Suppressor macrophage (primary cell): ENCODE results near the gene CXCR3.
A peak's percentile ranks its signal among the peaks of the same experiment; 100 is the strongest.
"Not testable (repeated sequence)": the region's sequence is repeated elsewhere in the genome, so short reads cannot be mapped to it uniquely, and the experiment has no call there.

Source experiments
- DNase-seq, 4 experiments: peaks; one replicate each; pipeline ENCODE4 v3.0.0-alpha.2; 2020 to 2022
- total RNA-seq, 17 experiments: gene quantifications; one replicate each; lab custom pipeline; 2026; ENCODE audit warnings: mixed read lengths in 6 of 17, inconsistent platforms in 3 of 17; lab: John Stamatoyannopoulos, UW

Gene CXCR3
- total RNA-seq: 0 to 0.55 (median 0) reads per million in 17 experiments

- DNase-seq: peak in 2 of 4 experiments; percentile 23
Observed at GRCh38 chrX:71618303-71618721, at the start of gene CXCR3. Gene CXCR3 (minus strand): TSS chrX:71618511. CDS start chrX:71618449, 62 bp downstream.

- no peak for DNase-seq
Observed at GRCh38 chrX:71667328-71668247, 49.3 kb upstream of the CXCR3 start, which contains the start of gene LOC101059915. Gene LOC101059915 (plus strand): TSS chrX:71667546.

DNA sequence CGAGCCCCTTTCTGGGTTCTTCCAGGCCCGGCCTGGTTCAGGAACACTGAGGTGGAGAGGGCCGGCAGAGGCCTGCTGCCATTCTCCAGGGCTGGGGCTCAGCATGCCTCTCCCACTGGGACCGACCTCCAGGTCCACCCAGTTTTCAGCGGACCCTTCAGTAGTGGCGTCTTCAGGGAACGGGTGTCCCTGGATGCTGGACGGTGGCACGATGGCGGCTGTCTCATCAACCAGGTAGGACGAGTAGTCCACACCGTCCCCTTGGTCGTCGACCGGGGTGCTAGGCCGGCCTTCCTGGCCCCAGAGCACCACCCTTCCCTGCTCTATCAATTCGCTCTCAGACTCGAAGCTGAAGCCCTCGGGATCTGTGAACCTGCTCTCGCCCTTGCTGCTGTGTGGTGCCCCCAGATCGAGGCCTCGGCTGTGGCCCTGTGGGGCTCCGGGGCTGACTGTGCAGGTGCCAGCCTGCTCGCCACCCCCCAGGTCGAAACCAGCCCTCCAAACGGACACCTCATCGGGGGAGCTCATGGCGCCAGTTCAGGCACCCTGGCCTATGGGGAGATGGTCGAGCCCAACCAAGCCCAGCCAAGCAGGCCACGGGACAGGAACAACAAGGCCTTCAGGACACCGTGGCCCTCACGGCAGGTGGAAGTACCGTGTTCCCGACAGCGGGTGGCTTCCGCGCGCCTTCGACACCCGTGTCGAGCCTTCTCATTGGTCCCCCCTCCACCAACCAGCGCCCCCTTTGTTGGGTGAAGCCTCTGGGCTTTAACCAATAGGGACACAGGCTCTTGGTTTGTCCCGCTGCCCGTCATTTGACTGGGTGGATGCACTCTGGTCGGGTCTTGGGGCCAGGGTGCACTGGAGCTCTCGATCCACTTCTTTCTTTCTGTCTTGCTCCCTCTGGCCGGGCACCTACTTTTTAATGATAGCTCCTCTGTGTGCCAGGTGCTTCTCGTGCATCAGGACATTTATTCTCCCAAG, 48.2 kb upstream of the CXCR3 start:
- no peak for DNase-seq

GRCh38 chrX:71665747-71666146, 47.4 kb upstream of the CXCR3 start:
- DNase-seq: no peak

- DNase-seq: no peak
Observed at GRCh38 chrX:71664889-71665491, 46.7 kb upstream of the CXCR3 start.

DNA sequence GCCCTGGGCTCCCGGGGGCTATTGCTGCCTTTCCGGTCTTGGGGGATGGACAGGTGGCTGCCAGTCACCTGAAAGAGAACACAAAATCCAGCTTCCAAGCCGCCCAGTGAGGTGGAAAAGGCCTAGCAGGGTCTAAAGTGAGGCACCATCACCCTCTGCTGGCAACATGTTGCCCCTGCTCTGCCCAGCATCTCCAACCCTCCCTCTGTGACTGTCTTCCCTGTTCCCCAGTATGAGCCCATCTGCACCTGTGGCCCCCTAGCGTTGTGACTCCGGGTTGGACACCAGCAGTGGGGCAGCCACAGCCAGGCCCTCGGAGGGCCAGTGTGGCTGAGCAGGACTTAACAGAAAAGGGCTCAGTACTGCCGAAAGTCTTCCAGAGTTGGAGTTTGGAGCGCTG, 45.9 kb upstream of the CXCR3 start:
- DNase-seq: peak in 1 of 4 experiments; percentile 4

DNA sequence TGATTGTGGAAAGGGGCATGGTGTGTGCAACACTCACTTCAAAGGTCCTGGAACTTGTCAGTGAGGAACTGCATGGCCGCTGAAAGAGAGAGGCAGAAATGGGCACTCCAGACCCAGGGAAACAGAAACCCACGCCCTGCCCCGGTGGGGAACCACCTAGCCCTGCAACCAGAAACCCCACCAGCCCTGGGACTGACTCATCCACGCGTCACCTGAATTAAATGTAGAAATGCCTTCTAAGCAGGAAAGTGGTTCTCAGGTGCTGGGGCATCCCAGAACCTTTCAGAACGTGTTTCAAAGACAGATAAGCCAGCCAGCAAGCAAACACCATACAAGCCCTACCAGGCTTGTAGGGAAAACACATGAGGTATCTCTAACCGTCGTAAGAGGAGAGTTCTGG, 44.9 kb upstream of the CXCR3 start:
- DNase-seq: not testable (repeated sequence)

- peak in 2 of 4 experiments; percentile 7 to 10 for DNase-seq
Observed at GRCh38 chrX:71662654-71663053, 44.3 kb upstream of the CXCR3 start.

- no peak for DNase-seq
Observed at GRCh38 chrX:71661919-71662318, 43.6 kb upstream of the CXCR3 start.

DNA sequence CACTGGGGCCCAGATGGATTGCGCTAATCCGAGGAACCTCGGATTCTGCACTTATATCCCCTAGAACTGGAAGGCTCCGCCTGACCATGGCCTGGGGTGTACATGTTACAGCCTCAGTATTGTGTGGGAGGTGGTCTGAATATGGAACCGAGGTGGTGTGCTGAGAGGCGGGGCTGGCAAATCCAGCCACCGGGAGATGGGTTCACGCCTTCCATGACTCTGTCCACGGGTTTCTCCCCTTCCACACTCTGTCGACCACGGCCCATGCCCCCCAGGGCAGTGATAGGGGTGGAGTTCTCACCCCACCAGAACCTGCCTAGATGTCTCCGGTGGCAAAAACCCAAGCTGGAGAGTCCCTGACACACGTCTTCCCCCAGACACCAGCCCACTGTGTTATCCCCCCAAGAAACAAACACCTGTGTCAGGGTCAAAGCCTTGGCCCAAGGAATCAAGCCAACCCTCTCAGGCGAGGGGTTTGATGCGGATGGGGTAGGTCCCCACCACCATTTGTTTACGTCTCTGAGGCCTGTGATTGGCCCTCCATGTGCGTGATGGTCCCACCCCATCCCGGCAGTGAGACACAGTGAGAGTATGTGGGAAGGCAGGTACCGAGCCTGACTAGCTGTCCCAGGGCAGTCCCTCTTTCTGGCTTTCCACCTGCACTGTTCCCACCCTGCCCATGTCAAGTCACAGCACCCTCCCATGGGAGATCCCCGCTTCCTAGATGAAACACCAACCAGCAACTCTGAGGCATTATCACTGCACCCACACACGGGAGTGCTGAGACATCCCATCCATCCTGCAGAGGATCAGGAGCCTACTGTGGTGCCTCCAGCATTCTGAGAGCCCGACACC, 42.5 kb upstream of the CXCR3 start:
- no peak for DNase-seq

- no peak for DNase-seq
Observed at GRCh38 chrX:71659959-71660358, 41.6 kb upstream of the CXCR3 start.

DNA sequence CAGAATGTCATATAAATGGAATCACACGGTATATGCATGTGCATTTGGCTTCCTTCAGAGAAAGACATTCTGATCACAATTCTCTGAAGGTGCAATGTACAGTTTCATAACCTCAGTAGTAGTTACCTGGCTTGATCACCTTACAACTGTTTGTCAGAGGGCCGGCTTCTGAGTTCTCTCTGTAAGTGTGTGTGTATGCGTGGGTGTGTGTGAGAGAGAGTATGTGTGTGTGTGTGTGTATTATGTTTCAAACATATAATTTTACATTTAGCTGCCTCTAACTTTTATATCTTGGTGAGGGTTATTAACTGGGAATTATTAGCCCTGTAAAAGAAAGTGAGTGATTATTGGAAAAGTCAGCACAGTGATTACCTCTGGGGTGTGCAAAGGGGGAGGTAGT, 41.0 kb upstream of the CXCR3 start:
- no peak for DNase-seq

DNA sequence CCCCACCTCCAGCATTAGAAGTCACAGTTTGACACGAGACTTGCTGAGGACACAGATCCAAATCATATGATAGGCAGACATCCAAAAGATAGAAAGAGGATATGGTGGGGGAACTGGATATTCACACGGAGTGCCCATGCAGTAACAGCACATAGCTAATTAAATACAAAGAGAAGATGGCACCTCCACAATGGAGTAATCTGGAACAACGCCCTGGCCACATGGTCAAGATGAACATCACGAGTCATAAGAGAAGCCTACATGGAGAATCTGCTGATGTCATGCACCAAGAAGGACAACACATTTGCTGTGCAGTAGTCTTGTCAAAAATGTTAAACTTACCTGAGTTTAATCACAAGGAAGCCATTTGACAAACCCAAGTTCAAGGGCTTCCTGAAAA, 39.0 kb upstream of the CXCR3 start:
- DNase-seq: no peak

DNA sequence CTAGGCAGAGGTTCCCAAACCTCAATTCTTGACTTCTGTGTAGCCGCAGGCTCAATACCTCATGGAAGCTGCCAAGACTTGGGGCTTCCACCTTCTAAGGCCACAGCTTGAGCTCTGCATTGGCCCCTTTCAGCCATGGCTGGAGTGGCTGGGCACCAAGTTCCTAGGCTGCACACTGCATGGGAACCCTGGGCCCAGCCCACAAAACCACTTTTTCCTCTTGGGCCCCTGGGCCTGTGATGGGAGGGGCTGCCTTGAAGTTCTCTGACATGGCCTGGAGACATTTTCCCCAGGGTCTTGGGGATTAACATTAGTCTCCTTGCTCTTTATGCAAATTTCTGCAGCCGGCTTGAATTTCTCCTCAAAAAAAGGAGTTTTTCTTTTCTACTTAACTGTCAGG, 35.0 kb upstream of the CXCR3 start:
- DNase-seq: no peak

DNA sequence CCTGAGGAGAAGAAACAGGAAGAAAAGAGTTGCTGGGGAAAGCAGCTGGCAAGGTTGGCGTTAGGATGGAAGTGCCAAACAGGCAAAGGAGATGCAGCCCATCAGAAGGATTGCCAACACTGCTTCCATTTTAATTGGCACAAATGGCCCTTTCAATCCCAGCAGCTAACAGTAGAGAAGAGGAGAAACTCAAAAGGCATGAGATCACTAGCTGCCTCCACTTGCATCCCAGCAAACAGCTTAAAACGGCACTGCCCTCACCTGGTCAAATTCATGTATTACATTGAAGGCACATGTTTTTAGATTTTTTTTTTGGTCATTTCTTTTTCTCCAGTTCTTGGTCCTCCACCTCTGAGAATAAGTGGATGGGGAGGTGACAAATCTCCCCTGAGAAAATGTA, 34.1 kb upstream of the CXCR3 start:
- peak; percentile 46 to 63 (median 57) for DNase-seq

GRCh38 chrX:71650333-71650969, 32.1 kb upstream of the CXCR3 start:
- no peak for DNase-seq

- DNase-seq: not testable (repeated sequence)
Observed at GRCh38 chrX:71644406-71644805, 26.1 kb upstream of the CXCR3 start.

DNA sequence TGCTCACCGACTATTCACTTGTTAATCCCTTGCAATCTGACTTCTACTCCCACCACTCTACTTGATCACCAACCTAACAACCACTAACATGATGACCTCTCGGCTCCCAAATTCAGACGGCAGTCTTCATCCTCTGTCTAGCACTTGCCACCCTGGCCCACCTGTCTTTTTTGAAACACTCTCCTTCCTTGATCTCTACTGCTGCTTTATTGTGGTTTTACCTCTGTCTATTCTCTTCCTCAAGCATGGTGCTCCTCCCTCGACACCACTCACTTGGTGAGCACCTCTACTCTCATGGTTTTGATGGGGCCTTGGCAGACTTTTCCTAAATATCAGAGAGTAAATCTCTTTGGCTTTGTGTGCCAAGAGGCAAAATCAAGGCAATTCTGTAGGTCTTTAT, 21.7 kb upstream of the CXCR3 start:
- no peak for DNase-seq

GRCh38 chrX:71638409-71638808, 20.1 kb upstream of the CXCR3 start:
- DNase-seq: no peak

GRCh38 chrX:71637848-71638247, 19.5 kb upstream of the CXCR3 start:
- DNase-seq: no peak

DNA sequence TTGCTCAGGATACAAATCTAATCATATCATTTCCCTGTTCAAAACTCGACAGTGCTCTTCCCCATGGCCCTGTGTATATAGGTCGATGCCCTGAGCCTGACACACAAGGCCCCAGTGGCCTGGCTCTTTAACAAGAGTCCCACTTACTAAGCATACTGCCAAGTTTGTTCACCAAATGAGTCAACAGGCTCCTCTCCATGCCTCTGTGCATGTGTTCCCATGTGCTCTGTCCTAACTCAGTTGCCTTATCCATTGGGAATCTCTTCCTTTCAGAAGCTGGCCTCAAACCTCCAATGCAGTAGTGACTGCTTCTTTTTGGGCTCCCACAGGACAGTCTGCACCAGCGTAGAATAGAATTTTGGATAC, 18.9 kb upstream of the CXCR3 start:
- no peak for DNase-seq
